SK-N-SH (cell line): Measurements from ENCODE around the gene DNAJC1. TPM values are rescaled to one million over a fixed set of nuclear protein-coding genes. Genes with fewer than 3 reads are reported as not detected.

ENCODE experiments used
- CTCF ChIA-PET: fragments of 300-600, 350-600 bp; formaldehyde crosslinking; extraction: SDS; loops from one replicate; lab custom pipeline; 2021; lab: Yijun Ruan, JAX
- POLR2A ChIA-PET: fragments of 350-600 bp; sonication (Branson Sonifier 250); formaldehyde crosslinking; extraction: SDS; loops from one replicate; lab custom pipeline; 2020; ENCODE audit warnings: antibody characterized with exemption, inconsistent platforms; lab: Yijun Ruan, JAX
- DNase-seq: peaks from one replicate; pipeline ENCODE4 v3.0.0; 2012
- H2AFZ ChIP-seq: fragments of 200-600 bp; sonication (generic); 2 replicates; pipeline ENCODE4 v1.8.1; 2016; ENCODE audit warnings: antibody characterized with exemption, mild to moderate bottlenecking, low read depth
- H3F3A ChIP-seq: fragments of 200-600 bp; sonication (generic); replicated peaks from 2 replicates; pipeline ENCODE3; 2016; ENCODE audit warnings: antibody characterized with exemption, mild to moderate bottlenecking; ENCODE audit not compliant: insufficient read depth
- H3K27ac ChIP-seq, 2 experiments: fragments of 200-500 bp in 1 of 2; fragments of 200-600 bp in 1 of 2; sonication (Bioruptor generic) in 1 of 2; sonication (generic), shearing (Covaris generic) in 1 of 2; 2 replicates each; pipeline versions ENCODE4 v1.5.1 to v1.6.1; 2014 to 2016; ENCODE audit warnings: low read depth in 2 of 2, inconsistent platforms in 1 of 2, low read length in 1 of 2, mild to moderate bottlenecking in 1 of 2, mixed read lengths in 1 of 2
- H3K27me3 ChIP-seq: fragments of 200-600 bp; sonication (generic), shearing (Covaris generic); 2 replicates; pipeline ENCODE4 v1.6.1; 2016; ENCODE audit warnings: mixed run types; ENCODE audit not compliant: insufficient read depth
- H3K36me3 ChIP-seq, 2 experiments: fragments of 200-500 bp in 1 of 2; fragments of 200-600 bp in 1 of 2; sonication (Bioruptor generic) in 1 of 2; sonication (generic) in 1 of 2; replicated peaks in 1 of 2; 2 replicates each; pipeline versions ENCODE3 to v1.5.1; 2014 to 2016; ENCODE audit warnings: low read length in 1 of 2, mild to moderate bottlenecking in 1 of 2; ENCODE audit not compliant: insufficient read depth in 2 of 2, control insufficient read depth in 1 of 2
- H3K4me1 ChIP-seq, 2 experiments: fragments of 200-500 bp in 1 of 2; fragments of 200-600 bp in 1 of 2; sonication (Bioruptor generic) in 1 of 2; sonication (generic), shearing (Covaris generic) in 1 of 2; 2 replicates each; pipeline versions ENCODE4 v1.5.1 to v1.6.1; 2014 to 2016; ENCODE audit warnings: low read depth in 1 of 2, low read length in 1 of 2, mixed run types in 1 of 2; ENCODE audit not compliant: insufficient read depth in 2 of 2, control insufficient read depth in 1 of 2
- H3K4me2 ChIP-seq: fragments of 200-600 bp; sonication (generic), shearing (Covaris generic); 2 replicates; pipeline ENCODE4 v1.6.1; 2017; ENCODE audit warnings: mixed run types
- H3K4me3 ChIP-seq, 2 experiments: fragments of 200-500 bp in 1 of 2; fragments of 200-600 bp in 1 of 2; sonication (Bioruptor generic) in 1 of 2; sonication (generic), shearing (Covaris generic) in 1 of 2; 2 replicates each; pipeline versions ENCODE4 v1.5.1 to v1.8.1; 2014 to 2016; ENCODE audit warnings: low read depth in 2 of 2, inconsistent platforms in 1 of 2, low read length in 1 of 2, mild to moderate bottlenecking in 1 of 2, mixed read lengths in 1 of 2, moderate library complexity in 1 of 2
- H3K79me2 ChIP-seq: fragments of 200-600 bp; sonication (generic); 2 replicates; pipeline ENCODE4 v1.8.1; 2017; ENCODE audit warnings: mild to moderate bottlenecking; ENCODE audit not compliant: insufficient read depth
- H3K9ac ChIP-seq: fragments of 200-600 bp; sonication (generic); 2 replicates; pipeline ENCODE4 v1.6.1; 2017; ENCODE audit warnings: mixed run types
- H3K9me2 ChIP-seq: fragments of 200-600 bp; sonication (generic); 2 replicates; pipeline ENCODE4 v1.6.1; 2017; ENCODE audit warnings: mixed run types
- H3K9me3 ChIP-seq: fragments of 200-600 bp; sonication (generic); 2 replicates; pipeline ENCODE4 v1.6.1; 2017; ENCODE audit warnings: mixed run types, mild to moderate bottlenecking, moderate library complexity
- H4K20me1 ChIP-seq: fragments of 200-600 bp; sonication (generic); 2 replicates; pipeline ENCODE4 v1.6.1; 2017; ENCODE audit warnings: mild to moderate bottlenecking, mixed run types; ENCODE audit not compliant: insufficient read depth
- CHD2 ChIP-seq: fragments of 150-350 bp; IDR thresholded peaks from 2 replicates; pipeline ENCODE4 v1.6.1; 2018; ENCODE audit warnings: low read length; ENCODE audit not compliant: partially characterized antibody
- EP300 ChIP-seq, 2 experiments: IDR thresholded peaks; 2 replicates each; pipeline versions ENCODE4 v1.4.0 to v1.6.1; 2012; ENCODE audit warnings: borderline replicate concordance in 1 of 2, low read depth in 1 of 2, low read length in 1 of 2
- EZH2phosphoT487 ChIP-seq: fragments of 200-600 bp; sonication (generic); IDR thresholded peaks from 2 replicates; pipeline ENCODE4 v1.6.1; 2017; ENCODE audit warnings: low read depth, mixed run types, mild to moderate bottlenecking, antibody characterized with exemption, moderate library complexity, borderline replicate concordance
- FOSL2 ChIP-seq: IDR thresholded peaks from 2 replicates; pipeline ENCODE4 v1.4.0; 2012; ENCODE audit warnings: low read depth, mild to moderate bottlenecking, moderate library complexity, borderline replicate concordance
- NFIC ChIP-seq: IDR thresholded peaks from 2 replicates; pipeline ENCODE4 v1.4.0; 2012; ENCODE audit warnings: borderline replicate concordance
- PBX3 ChIP-seq: IDR thresholded peaks from 2 replicates; pipeline ENCODE4; 2012
- RCOR1 ChIP-seq: fragments of 150-350 bp; IDR thresholded peaks from 2 replicates; pipeline ENCODE4 v1.6.1; 2017; ENCODE audit warnings: antibody characterized with exemption, low read length
- REST ChIP-seq: IDR thresholded peaks from 2 replicates; pipeline ENCODE4 v1.6.1; 2012; ENCODE audit warnings: mild to moderate bottlenecking, low read depth, low read length, moderate library complexity
- RFX5 ChIP-seq: IDR thresholded peaks from 2 replicates; pipeline ENCODE4 v1.6.1; 2012; ENCODE audit warnings: mild to moderate bottlenecking, improper control_type of control experiment, low read length
- SMC3 ChIP-seq: IDR thresholded peaks from 2 replicates; pipeline ENCODE4 v1.6.1; 2012; ENCODE audit warnings: low read depth, low read length, improper control_type of control experiment
- YY1 ChIP-seq: IDR thresholded peaks from 2 replicates; pipeline ENCODE4 v1.4.0; 2012; ENCODE audit warnings: low read depth, mild to moderate bottlenecking
- WGBS: methylation state at CpG from one replicate; pipeline ENCODE4 v1.1.6; 2017; ENCODE audit warnings: low lambda C conversion rate; 5-methylcytosine and 5-hydroxymethylcytosine counted together
- polyA plus RNA-seq, 3 experiments: library from polyadenylated mRNA; depleted of rRNA; stranded (reverse); fragments of >200 nt; gene quantifications; 2 replicates each; pipeline ENCODE4 v1.2.3, GENCODE V29; 2012
- TF ChIP-seq, protein P1 (sequence below): fragments of 200-600 bp; sonication (generic); IDR thresholded peaks from 2 replicates; pipeline ENCODE4 v1.6.1; 2017; ENCODE audit warnings: antibody characterized with exemption, mild to moderate bottlenecking, moderate library complexity
- TF ChIP-seq, protein P2 (sequence below): fragments of 150-350 bp; IDR thresholded peaks from 2 replicates; pipeline ENCODE4 v1.6.1; 2017; ENCODE audit warnings: antibody characterized with exemption, low read length, low read depth, borderline replicate concordance

DNAJC1 gene
- polyA plus RNA-seq, 1 of the 3 experiments (the other 2 are of a cell fraction), result 9.3 TPM

DNA sequence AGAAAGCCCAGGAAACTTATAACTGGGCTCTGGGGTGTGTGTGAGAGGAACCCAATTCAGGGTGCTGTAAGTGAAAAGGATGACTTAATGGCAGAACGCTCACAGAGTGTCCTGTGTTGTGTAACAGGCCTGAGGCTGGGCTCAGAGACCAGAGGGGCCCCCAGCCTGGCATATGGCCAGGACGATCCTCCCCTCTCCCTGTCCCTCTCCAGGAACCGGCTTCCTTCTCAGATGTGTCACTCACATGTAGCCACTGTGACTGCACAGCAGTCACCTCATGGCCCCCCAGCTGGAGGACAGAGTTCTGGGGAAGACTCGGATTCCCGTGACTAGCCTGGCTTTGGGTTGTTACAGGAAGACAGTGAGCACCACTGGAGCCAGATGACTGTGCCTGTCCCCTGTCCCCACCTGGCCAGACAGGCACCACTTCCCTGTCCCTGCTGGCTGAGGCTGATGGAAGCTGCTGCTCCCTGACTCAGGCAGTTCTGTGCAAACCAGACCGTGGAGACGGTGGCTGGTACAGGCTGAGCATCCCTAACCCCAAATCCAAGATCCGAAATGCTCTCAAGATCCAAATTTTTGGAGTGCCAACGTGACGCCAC lies 249.0 kb downstream of the DNAJC1 start:
- ChIA-PET POLR2A (interaction anchor here (1.6 kb wide), 1 partner anchor 229 kb away, joined by 3 read pairs; the partner anchor contains the start of gene SKIDA1), CTCF (interaction anchor here (2.0 to 2.7 kb wide), 2 partner anchors 22 to 258 kb away, joined by 7 to 8 read pairs; no protein-coding TSS in a partner anchor)
- WGBS, result 80% methylated on average over 7 of the region's 10 CpGs
- H3K36me3 ChIP-seq, result no peaks in the 10 kb centered on the region
- no peak overlapping the region for H3K4me2 ChIP-seq
- peaks cover 0 to 20% of the 10 kb centered on the region in 2 experiments; a peak in 1 of 4 replicates for H3K4me1 ChIP-seq
- no peak overlapping the region for H3K9ac ChIP-seq
- H3K27ac ChIP-seq, result no peak overlapping the region
- H3F3A ChIP-seq, result no peaks in the 10 kb centered on the region
- TF ChIP-seq EZH2phosphoT487 (no peak), PBX3 (no peak)
- H2AFZ ChIP-seq, result no peak overlapping the region
- H3K27me3 ChIP-seq, result no peaks in the 10 kb centered on the region
- H3K9me3 ChIP-seq, result no peaks in the 10 kb centered on the region
- DNase-seq, result peak; percentile 65
- no peaks in the 10 kb centered on the region for H3K79me2 ChIP-seq
- H3K9me2 ChIP-seq, result no peaks in the 10 kb centered on the region
- no peaks in the 10 kb centered on the region for H4K20me1 ChIP-seq
- H3K4me3 ChIP-seq, result no peak overlapping the region

DNA sequence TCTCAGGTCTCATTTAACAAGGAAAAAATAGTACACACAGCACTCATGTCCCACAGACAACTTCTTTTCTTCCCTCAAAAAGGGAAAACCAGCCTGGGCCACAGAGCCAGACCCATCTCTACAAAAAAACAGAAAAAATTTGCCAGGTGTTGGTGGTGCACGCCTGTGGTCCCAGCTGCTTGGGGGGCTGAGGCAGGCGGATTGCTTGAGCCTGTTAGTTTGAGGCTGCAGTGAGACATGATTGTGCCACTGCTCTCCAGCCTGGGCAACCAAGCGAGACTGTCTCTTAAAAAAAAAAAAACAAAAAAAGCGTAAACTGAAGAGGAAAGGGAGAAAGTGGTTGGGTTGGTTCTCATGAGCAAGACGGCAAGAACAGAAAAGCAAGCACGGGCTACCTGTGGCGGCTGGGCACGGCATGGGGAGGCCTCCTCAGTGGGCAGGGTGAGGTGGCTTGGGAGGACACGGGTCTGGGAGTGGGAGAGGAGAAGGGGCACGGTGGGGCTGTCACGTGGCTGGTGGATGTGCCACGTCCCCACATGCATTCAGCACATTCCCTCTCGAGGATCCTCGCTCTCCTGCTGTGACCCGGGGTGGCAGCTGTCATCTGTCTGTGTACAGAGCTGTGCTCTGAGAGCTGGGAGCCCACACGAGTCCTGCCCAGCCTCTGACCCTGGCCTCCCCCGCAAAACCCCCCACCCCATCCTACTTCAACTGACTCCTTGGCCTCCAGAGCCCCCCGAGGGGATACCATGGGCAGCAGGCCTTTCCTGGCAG lies 249.8 kb downstream of the DNAJC1 start:
- Histone ChIP-seq H3K9me2 (no peaks in the 10 kb centered on the region), H4K20me1 (no peaks in the 10 kb centered on the region), H2AFZ (no peak overlapping the region), H3K9me3 (no peaks in the 10 kb centered on the region), H3K79me2 (no peaks in the 10 kb centered on the region), H3K27ac (no peak overlapping the region), H3K9ac (no peak overlapping the region), H3K4me1 (peaks cover 0 to 23% of the 10 kb centered on the region in 2 experiments; a peak in 1 of 4 replicates), H3K36me3 (no peaks in the 10 kb centered on the region), H3K4me3 (no peak overlapping the region), H3F3A (no peaks in the 10 kb centered on the region), H3K27me3 (no peaks in the 10 kb centered on the region), H3K4me2 (no peak overlapping the region)
- DNase-seq, result no peak
- WGBS, result 89% methylated on average over 13 of the region's 18 CpGs
- POLR2A ChIA-PET, result interaction anchor here (1.6 kb wide), 1 partner anchor 228 kb away, joined by 3 read pairs; the partner anchor contains the start of gene SKIDA1
- CTCF ChIA-PET, result interaction anchor here (1.2 to 2.7 kb wide), 3 partner anchors 22 to 257 kb away, joined by 4 to 8 read pairs (median 7); no protein-coding TSS in a partner anchor
- TF ChIP-seq NFIC (no peak), YY1 (no peak), SMC3 (no peak), CHD2 (no peak), FOSL2 (no peak), PBX3 (no peak), EZH2phosphoT487 (no peak), RFX5 (no peak), REST (no peak), EP300 (IDR thresholded peaks at IDR 0.05; ENCODE audit: borderline replicate concordance in 1 of 2, low read depth in 1 of 2, low read length in 1 of 2) (no peak), RCOR1 (no peak)
- TF ChIP-seq, protein P1, sequence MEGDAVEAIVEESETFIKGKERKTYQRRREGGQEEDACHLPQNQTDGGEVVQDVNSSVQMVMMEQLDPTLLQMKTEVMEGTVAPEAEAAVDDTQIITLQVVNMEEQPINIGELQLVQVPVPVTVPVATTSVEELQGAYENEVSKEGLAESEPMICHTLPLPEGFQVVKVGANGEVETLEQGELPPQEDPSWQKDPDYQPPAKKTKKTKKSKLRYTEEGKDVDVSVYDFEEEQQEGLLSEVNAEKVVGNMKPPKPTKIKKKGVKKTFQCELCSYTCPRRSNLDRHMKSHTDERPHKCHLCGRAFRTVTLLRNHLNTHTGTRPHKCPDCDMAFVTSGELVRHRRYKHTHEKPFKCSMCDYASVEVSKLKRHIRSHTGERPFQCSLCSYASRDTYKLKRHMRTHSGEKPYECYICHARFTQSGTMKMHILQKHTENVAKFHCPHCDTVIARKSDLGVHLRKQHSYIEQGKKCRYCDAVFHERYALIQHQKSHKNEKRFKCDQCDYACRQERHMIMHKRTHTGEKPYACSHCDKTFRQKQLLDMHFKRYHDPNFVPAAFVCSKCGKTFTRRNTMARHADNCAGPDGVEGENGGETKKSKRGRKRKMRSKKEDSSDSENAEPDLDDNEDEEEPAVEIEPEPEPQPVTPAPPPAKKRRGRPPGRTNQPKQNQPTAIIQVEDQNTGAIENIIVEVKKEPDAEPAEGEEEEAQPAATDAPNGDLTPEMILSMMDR, result no peak
- TF ChIP-seq, protein P2, sequence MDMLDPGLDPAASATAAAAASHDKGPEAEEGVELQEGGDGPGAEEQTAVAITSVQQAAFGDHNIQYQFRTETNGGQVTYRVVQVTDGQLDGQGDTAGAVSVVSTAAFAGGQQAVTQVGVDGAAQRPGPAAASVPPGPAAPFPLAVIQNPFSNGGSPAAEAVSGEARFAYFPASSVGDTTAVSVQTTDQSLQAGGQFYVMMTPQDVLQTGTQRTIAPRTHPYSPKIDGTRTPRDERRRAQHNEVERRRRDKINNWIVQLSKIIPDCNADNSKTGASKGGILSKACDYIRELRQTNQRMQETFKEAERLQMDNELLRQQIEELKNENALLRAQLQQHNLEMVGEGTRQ, result no peak
